GM21786 (cell line): ENCODE data around the gene INTS3.

Experiments used
- ATAC-seq: cut with Tn5 transposase; IDR thresholded peaks from one replicate; pipeline ENCODE4 v1.9.1; 2021; ENCODE audit not compliant: unreplicated experiment

INTS3 gene

DNA sequence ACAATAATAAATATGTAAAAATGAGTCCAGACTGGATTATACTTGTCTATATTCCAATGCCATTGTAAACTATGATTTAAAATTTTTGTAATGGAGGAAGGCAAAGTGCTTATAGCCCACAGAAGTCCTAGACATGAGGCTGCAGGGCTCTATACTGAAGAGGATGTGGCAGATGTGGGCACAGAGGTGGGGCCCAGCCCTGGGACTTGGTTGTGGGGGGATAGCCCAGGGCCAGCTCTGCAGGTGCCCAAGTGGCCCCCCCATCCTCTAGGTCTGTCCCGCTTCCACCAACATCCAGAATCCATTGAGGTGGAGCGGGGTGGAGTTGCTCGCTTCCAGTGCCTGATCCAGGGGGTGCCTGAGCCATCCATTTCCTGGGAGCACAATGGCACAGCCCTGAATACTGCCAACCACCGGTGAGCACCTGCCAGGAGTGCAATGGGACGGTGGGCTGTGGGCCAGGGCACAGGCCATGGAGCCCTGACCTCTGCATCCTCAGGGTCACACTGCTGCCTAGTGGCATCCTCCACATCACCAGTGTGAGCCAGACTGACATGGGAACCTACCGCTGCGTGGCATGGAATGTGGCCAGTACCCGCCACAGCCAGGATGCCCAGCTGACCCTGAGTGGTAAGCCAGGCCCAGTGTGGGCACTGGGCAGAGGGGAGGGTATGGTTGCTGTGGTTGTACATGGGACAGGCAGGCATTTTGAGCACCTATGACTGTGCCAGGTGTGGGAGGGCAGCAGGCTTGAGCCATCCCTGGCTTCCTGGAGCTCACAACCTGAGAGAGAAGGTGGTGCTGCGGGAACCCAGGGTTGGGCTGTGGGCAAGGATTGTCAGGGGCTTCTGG lies 68.3 kb downstream of the INTS3 start:
- no peak for ATAC-seq

- no peak for ATAC-seq
These were observed 69.2 kb downstream of the INTS3 start for GRCh38 chr1:153796786-153797659.

GRCh38 chr1:153798468-153798780 lies 70.6 kb downstream of the INTS3 start:
- no peak for ATAC-seq

DNA sequence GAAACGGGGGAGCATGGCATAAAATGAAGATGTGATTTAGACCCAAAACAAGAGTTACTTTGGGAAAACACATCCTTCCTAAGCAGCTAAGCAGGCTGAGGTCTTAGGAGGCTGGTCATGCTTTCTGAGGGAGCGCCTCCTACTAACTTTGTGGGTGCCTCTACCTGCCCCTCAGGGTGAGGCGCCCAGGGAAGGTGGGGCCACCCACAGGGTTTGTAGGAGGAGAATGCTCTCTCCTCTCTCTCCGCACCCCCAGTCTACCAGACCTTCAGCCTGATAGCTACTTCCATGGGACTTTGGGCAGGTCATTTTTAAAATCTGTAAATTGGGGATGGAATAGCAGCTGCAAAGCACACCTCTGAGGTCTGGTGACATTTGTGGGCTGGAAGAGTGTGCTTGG lies 71.2 kb downstream of the INTS3 start:
- ATAC-seq: no peak

DNA sequence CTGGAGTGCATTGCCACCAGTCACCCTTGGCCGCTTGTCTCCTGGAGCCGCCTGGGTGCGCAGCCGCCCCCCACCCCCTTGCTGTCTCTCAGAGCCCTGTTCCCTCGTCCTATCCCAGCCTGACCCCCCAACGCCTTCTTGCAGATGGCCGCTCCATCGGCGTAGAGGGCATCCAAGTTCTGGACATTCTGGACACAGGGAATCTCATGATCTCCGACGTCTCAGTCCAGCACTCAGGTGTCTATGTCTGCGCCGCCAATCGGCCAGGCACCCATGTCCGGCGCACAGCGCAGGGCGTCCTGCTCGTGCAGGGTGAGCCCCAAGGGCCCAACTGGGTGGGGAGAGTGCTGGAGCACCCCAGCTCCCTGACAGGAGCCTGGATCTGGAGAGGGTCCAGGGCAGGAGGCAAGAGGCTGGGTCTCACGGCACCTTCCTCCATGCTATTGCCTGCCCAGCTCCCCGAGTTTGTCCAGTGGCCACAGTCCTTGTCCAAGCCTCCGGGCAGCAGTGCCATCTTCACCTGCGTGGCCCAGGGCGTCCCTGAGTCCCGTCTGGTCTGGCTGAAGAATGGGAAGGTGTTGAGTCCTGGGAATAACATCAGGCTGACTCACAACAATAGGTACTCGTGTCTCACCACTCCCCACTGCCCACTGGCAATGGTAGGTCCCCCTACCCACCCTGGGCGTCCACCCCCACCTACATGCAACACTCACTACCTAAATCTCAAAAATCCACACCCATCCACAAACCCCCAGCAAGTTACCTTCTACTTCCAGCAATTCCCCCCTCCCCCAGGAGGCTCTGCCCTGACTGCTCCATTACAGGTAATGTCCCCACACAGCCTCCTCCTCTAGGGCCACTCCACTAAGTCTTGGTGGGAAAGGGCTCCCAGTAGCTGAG lies 72.0 kb downstream of the INTS3 start:
- ATAC-seq: no peak

- ATAC-seq: no peak
These were observed 72.7 kb downstream of the INTS3 start for GRCh38 chr1:153800516-153800915.

DNA sequence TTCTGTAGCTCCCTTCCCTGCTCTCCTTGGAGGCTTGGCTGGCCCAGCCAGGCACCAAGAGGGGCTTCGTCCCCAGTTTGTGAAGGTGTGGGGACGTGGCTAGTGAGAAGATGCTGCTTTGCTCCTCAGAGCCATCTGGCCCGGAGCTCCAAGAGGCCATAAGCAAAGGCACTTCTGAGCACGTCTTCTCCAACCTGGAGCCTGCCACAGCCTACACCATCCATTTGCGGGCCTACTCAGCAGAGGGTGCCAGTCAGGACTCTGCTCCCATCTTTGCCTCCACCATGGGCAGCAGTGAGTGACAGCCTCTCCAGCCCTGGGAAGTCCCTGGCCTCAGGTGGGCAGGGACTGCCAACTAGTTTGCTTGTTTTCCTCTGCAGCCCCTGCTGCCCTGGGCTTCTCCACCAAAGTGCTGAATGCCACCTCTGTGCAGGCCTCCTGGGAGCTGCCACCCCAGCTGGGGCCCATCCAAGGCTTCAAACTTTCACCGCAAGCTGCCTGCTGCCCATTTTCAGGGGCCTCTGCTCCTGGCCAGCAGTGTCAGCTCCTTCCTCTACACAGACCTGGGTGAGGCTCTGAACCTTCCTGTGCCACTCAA lies 73.3 kb downstream of the INTS3 start:
- no peak for ATAC-seq

- ATAC-seq: no peak
These were observed 74.2 kb downstream of the INTS3 start for GRCh38 chr1:153801786-153802697.

GRCh38 chr1:153803470-153804056 lies 75.7 kb downstream of the INTS3 start:
- no peak for ATAC-seq

GRCh38 chr1:153804112-153804511 lies 76.3 kb downstream of the INTS3 start:
- ATAC-seq: no peak

- peak; percentile 97 for ATAC-seq
These were observed 77.3 kb downstream of the INTS3 start for GRCh38 chr1:153805042-153805745.

GRCh38 chr1:153805886-153806719 lies 78.3 kb downstream of the INTS3 start:
- no peak for ATAC-seq

GRCh38 chr1:153816283-153816889 lies 88.5 kb downstream of the INTS3 start:
- no peak for ATAC-seq

- no peak for ATAC-seq
These were observed 91.0 kb downstream of the INTS3 start for GRCh38 chr1:153818876-153819275.
